Measurements from ENCODE around the gene HS3ST3A1.
"Not testable (repeated sequence)": the region's sequence is repeated elsewhere in the genome, so short reads cannot be mapped to it uniquely, and the experiment has no call there.

HS3ST3A1 gene

GRCh38 chr17:13500947-13501346, 100.8 kb downstream of the HS3ST3A1 start:
- H3K4me3 ChIP-seq (ENCODE audit: insufficient read depth, low read depth, low read length), result no peak overlapping the region
- no peaks in the 10 kb centered on the region for H3K36me3 ChIP-seq (ENCODE audit: control insufficient read depth, insufficient read depth, low read length)
- H3K9me3 ChIP-seq (ENCODE audit: control insufficient read depth, low read length), result no peaks in the 10 kb centered on the region
- no peaks in the 10 kb centered on the region for H3K27me3 ChIP-seq (ENCODE audit: control insufficient read depth, insufficient read depth, low read length, poor library complexity, severe bottlenecking)
- H3K27ac ChIP-seq (ENCODE audit: insufficient read depth, low read depth, low read length, poor library complexity, severe bottlenecking), result no peak overlapping the region
- 92 to 93% methylated on average over 6 to 7 of the region's 7 CpGs for WGBS, 2 experiments
- no peaks in the 10 kb centered on the region for H3K4me1 ChIP-seq (ENCODE audit: control insufficient read depth, insufficient read depth, low read length)

GRCh38 chr17:13498184-13498583, 103.5 kb downstream of the HS3ST3A1 start:
- no peaks in the 10 kb centered on the region for H3K9me3 ChIP-seq (ENCODE audit: control insufficient read depth, low read length)
- no peaks in the 10 kb centered on the region for H3K4me1 ChIP-seq (ENCODE audit: control insufficient read depth, insufficient read depth, low read length)
- 87 to 94% methylated on average over 3 of the region's 3 CpGs for WGBS, 2 experiments
- no peaks in the 10 kb centered on the region for H3K36me3 ChIP-seq (ENCODE audit: control insufficient read depth, insufficient read depth, low read length)
- no peaks in the 10 kb centered on the region for H3K27me3 ChIP-seq (ENCODE audit: control insufficient read depth, insufficient read depth, low read length, poor library complexity, severe bottlenecking)
- no peak overlapping the region for H3K27ac ChIP-seq (ENCODE audit: insufficient read depth, low read depth, low read length, poor library complexity, severe bottlenecking)
- H3K4me3 ChIP-seq (ENCODE audit: insufficient read depth, low read depth, low read length), result no peak overlapping the region

- not testable (repeated sequence) for H3K27ac ChIP-seq (ENCODE audit: insufficient read depth, low read depth, low read length, poor library complexity, severe bottlenecking); H3K36me3 ChIP-seq (ENCODE audit: control insufficient read depth, insufficient read depth, low read length); H3K9me3 ChIP-seq (ENCODE audit: control insufficient read depth, low read length); H3K4me3 ChIP-seq (ENCODE audit: insufficient read depth, low read depth, low read length); H3K27me3 ChIP-seq (ENCODE audit: control insufficient read depth, insufficient read depth, low read length, poor library complexity, severe bottlenecking); H3K4me1 ChIP-seq (ENCODE audit: control insufficient read depth, insufficient read depth, low read length)
- WGBS, 2 experiments, result 94 to 97% methylated on average over 22 to 23 of the region's 35 CpGs
Measured at GRCh38 chr17:13496553-13497056, 105.1 kb downstream of the HS3ST3A1 start.

- Histone ChIP-seq H3K36me3 (ENCODE audit: control insufficient read depth, insufficient read depth, low read length) (no peaks in the 10 kb centered on the region), H3K27ac (ENCODE audit: insufficient read depth, low read depth, low read length, poor library complexity, severe bottlenecking) (no peak overlapping the region), H3K9me3 (ENCODE audit: control insufficient read depth, low read length) (no peaks in the 10 kb centered on the region), H3K4me1 (ENCODE audit: control insufficient read depth, insufficient read depth, low read length) (no peaks in the 10 kb centered on the region), H3K4me3 (ENCODE audit: insufficient read depth, low read depth, low read length) (no peak overlapping the region), H3K27me3 (ENCODE audit: control insufficient read depth, insufficient read depth, low read length, poor library complexity, severe bottlenecking) (no peaks in the 10 kb centered on the region)
- WGBS, 2 experiments, result 95 to 100% methylated on average over 1 to 2 of the region's 2 CpGs
Measured at GRCh38 chr17:13495423-13495822, 106.3 kb downstream of the HS3ST3A1 start.

GRCh38 chr17:13492737-13493122, 109.0 kb downstream of the HS3ST3A1 start:
- 85 to 89% methylated on average over 4 of the region's 4 CpGs for whole genome bisulfite sequencing, 2 experiments
- no peak overlapping the region for H3K27ac ChIP-seq (ENCODE audit: insufficient read depth, low read depth, low read length, poor library complexity, severe bottlenecking)

GRCh38 chr17:13491916-13492736, 109.6 kb downstream of the HS3ST3A1 start:
- no peak overlapping the region for H3K27ac ChIP-seq (ENCODE audit: insufficient read depth, low read depth, low read length, poor library complexity, severe bottlenecking)
- WGBS, 2 experiments, result 92 to 93% methylated on average over 7 of the region's 7 CpGs
- no peaks in the 10 kb centered on the region for H3K27me3 ChIP-seq (ENCODE audit: control insufficient read depth, insufficient read depth, low read length, poor library complexity, severe bottlenecking)
- H3K4me3 ChIP-seq (ENCODE audit: insufficient read depth, low read depth, low read length), result no peak overlapping the region
- H3K36me3 ChIP-seq (ENCODE audit: control insufficient read depth, insufficient read depth, low read length), result no peaks in the 10 kb centered on the region
- H3K9me3 ChIP-seq (ENCODE audit: control insufficient read depth, low read length), result no peaks in the 10 kb centered on the region
- no peaks in the 10 kb centered on the region for H3K4me1 ChIP-seq (ENCODE audit: control insufficient read depth, insufficient read depth, low read length)

More at GRCh38 chr17:13492737-13493122, 109.0 kb downstream of the HS3ST3A1 start:
- H3K36me3 ChIP-seq (ENCODE audit: control insufficient read depth, insufficient read depth, low read length), result no peaks in the 10 kb centered on the region
- no peak overlapping the region for H3K4me3 ChIP-seq (ENCODE audit: insufficient read depth, low read depth, low read length)
- H3K9me3 ChIP-seq (ENCODE audit: control insufficient read depth, low read length), result no peaks in the 10 kb centered on the region
- H3K4me1 ChIP-seq (ENCODE audit: control insufficient read depth, insufficient read depth, low read length), result no peaks in the 10 kb centered on the region
- H3K27me3 ChIP-seq (ENCODE audit: control insufficient read depth, insufficient read depth, low read length, poor library complexity, severe bottlenecking), result no peaks in the 10 kb centered on the region

GRCh38 chr17:13491491-13491890, 110.2 kb downstream of the HS3ST3A1 start:
- H3K9me3 ChIP-seq (ENCODE audit: control insufficient read depth, low read length), result no peaks in the 10 kb centered on the region
- no peak overlapping the region for H3K27ac ChIP-seq (ENCODE audit: insufficient read depth, low read depth, low read length, poor library complexity, severe bottlenecking)
- H3K4me3 ChIP-seq (ENCODE audit: insufficient read depth, low read depth, low read length), result no peak overlapping the region
- no peaks in the 10 kb centered on the region for H3K36me3 ChIP-seq (ENCODE audit: control insufficient read depth, insufficient read depth, low read length)
- WGBS, 2 experiments, result no CpG with 5 or more reads among the region's 1 CpG
- no peaks in the 10 kb centered on the region for H3K4me1 ChIP-seq (ENCODE audit: control insufficient read depth, insufficient read depth, low read length)
- no peaks in the 10 kb centered on the region for H3K27me3 ChIP-seq (ENCODE audit: control insufficient read depth, insufficient read depth, low read length, poor library complexity, severe bottlenecking)

GRCh38 chr17:13490906-13491482, 110.7 kb downstream of the HS3ST3A1 start:
- H3K27me3 ChIP-seq (ENCODE audit: control insufficient read depth, insufficient read depth, low read length, poor library complexity, severe bottlenecking), result no peaks in the 10 kb centered on the region
- H3K27ac ChIP-seq (ENCODE audit: insufficient read depth, low read depth, low read length, poor library complexity, severe bottlenecking), result no peak overlapping the region
- no peaks in the 10 kb centered on the region for H3K4me1 ChIP-seq (ENCODE audit: control insufficient read depth, insufficient read depth, low read length)
- no peak overlapping the region for H3K4me3 ChIP-seq (ENCODE audit: insufficient read depth, low read depth, low read length)
- 93 to 94% methylated on average over 5 of the region's 5 CpGs for WGBS, 2 experiments
- no peaks in the 10 kb centered on the region for H3K9me3 ChIP-seq (ENCODE audit: control insufficient read depth, low read length)
- no peaks in the 10 kb centered on the region for H3K36me3 ChIP-seq (ENCODE audit: control insufficient read depth, insufficient read depth, low read length)

- Histone ChIP-seq H3K9me3 (ENCODE audit: control insufficient read depth, low read length) (no peaks in the 10 kb centered on the region), H3K36me3 (ENCODE audit: control insufficient read depth, insufficient read depth, low read length) (no peaks in the 10 kb centered on the region), H3K27me3 (ENCODE audit: control insufficient read depth, insufficient read depth, low read length, poor library complexity, severe bottlenecking) (no peaks in the 10 kb centered on the region), H3K4me1 (ENCODE audit: control insufficient read depth, insufficient read depth, low read length) (no peaks in the 10 kb centered on the region), H3K27ac (ENCODE audit: insufficient read depth, low read depth, low read length, poor library complexity, severe bottlenecking) (no peak overlapping the region), H3K4me3 (ENCODE audit: insufficient read depth, low read depth, low read length) (no peak overlapping the region)
- WGBS, 2 experiments, result 85 to 94% methylated on average over 3 of the region's 3 CpGs
Measured at GRCh38 chr17:13490427-13490826, 111.3 kb downstream of the HS3ST3A1 start.

GRCh38 chr17:13485327-13485726, 116.4 kb downstream of the HS3ST3A1 start:
- H3K36me3 ChIP-seq (ENCODE audit: control insufficient read depth, insufficient read depth, low read length), result no peaks in the 10 kb centered on the region
- H3K27ac ChIP-seq (ENCODE audit: insufficient read depth, low read depth, low read length, poor library complexity, severe bottlenecking), result no peak overlapping the region
- H3K9me3 ChIP-seq (ENCODE audit: control insufficient read depth, low read length), result peaks cover 6% of the 10 kb centered on the region
- H3K4me3 ChIP-seq (ENCODE audit: insufficient read depth, low read depth, low read length), result no peak overlapping the region
- H3K4me1 ChIP-seq (ENCODE audit: control insufficient read depth, insufficient read depth, low read length), result no peaks in the 10 kb centered on the region
- H3K27me3 ChIP-seq (ENCODE audit: control insufficient read depth, insufficient read depth, low read length, poor library complexity, severe bottlenecking), result no peaks in the 10 kb centered on the region
- WGBS, 2 experiments, result 95 to 96% methylated on average over 3 of the region's 3 CpGs

All from ectodermal cell (in vitro differentiated cells).